GM21515 (cell line): ENCODE results near the gene DNASE1L1.

Experiments
- ATAC-seq: cut with Tn5 transposase; IDR thresholded peaks from one replicate; pipeline ENCODE4 v1.9.1; 2021; ENCODE audit not compliant: unreplicated experiment

Gene DNASE1L1

GRCh38 chrX:154409222-154409871, at the start of gene DNASE1L1:
TSS of gene DNASE1L1 (minus strand) at chrX:154409254. CDS start at chrX:154405568, 3,686 bp downstream.
- no peak for ATAC-seq

GRCh38 chrX:154458116-154458953, 49.3 kb upstream of the DNASE1L1 start, which contains the start of gene PLXNA3:
TSS of gene PLXNA3 (plus strand) at chrX:154458281. CDS start at chrX:154460184, 1,903 bp downstream.
- peak; percentile 66 for ATAC-seq

- ATAC-seq = peak; percentile 60
Measured at GRCh38 chrX:154457491-154458115, 48.5 kb upstream of the DNASE1L1 start.

- no peak for ATAC-seq
Measured at GRCh38 chrX:154452823-154453222, 43.8 kb upstream of the DNASE1L1 start.

- ATAC-seq = no peak
Measured at GRCh38 chrX:154450312-154450711, 41.3 kb upstream of the DNASE1L1 start.

- no peak for ATAC-seq
Measured at GRCh38 chrX:154449618-154450017, 40.6 kb upstream of the DNASE1L1 start.

- ATAC-seq = no peak
Measured at GRCh38 chrX:154448484-154448883, 39.4 kb upstream of the DNASE1L1 start.

GRCh38 chrX:154446430-154446829, 37.4 kb upstream of the DNASE1L1 start:
- ATAC-seq = no peak

- no peak for ATAC-seq
Measured at GRCh38 chrX:154445776-154446175, 36.7 kb upstream of the DNASE1L1 start.

GRCh38 chrX:154444755-154445246, 35.7 kb upstream of the DNASE1L1 start:
- ATAC-seq = no peak

- ATAC-seq = peak; percentile 70
Measured at GRCh38 chrX:154443992-154444754, 35.1 kb upstream of the DNASE1L1 start, which contains the start of gene FAM50A. TSS of gene FAM50A (plus strand) at chrX:154444141. CDS start at chrX:154444236, 95 bp downstream.

GRCh38 chrX:154443479-154443910, 34.4 kb upstream of the DNASE1L1 start:
- ATAC-seq = no peak

- ATAC-seq = no peak
Measured at GRCh38 chrX:154441984-154442707, 33.1 kb upstream of the DNASE1L1 start.

- ATAC-seq = no peak
Measured at GRCh38 chrX:154441564-154441963, 32.5 kb upstream of the DNASE1L1 start.

- no peak for ATAC-seq
Measured at GRCh38 chrX:154440623-154441357, 31.7 kb upstream of the DNASE1L1 start.

GRCh38 chrX:154439841-154440240, 30.8 kb upstream of the DNASE1L1 start:
- no peak for ATAC-seq

GRCh38 chrX:154437971-154438893, 29.2 kb upstream of the DNASE1L1 start:
- no peak for ATAC-seq
